GM18502 (cell line): Measurements from ENCODE around the gene TMEM267.
"Not testable (repeated sequence)": the region's sequence is repeated elsewhere in the genome, so short reads cannot be mapped to it uniquely, and the experiment has no call there.

Experiments used
- ATAC-seq: cut with Tn5 transposase; IDR thresholded peaks from one replicate; pipeline ENCODE4 v1.9.1; 2021; ENCODE audit warnings: mild to moderate bottlenecking; ENCODE audit not compliant: unreplicated experiment, poor library complexity

Gene TMEM267

DNA sequence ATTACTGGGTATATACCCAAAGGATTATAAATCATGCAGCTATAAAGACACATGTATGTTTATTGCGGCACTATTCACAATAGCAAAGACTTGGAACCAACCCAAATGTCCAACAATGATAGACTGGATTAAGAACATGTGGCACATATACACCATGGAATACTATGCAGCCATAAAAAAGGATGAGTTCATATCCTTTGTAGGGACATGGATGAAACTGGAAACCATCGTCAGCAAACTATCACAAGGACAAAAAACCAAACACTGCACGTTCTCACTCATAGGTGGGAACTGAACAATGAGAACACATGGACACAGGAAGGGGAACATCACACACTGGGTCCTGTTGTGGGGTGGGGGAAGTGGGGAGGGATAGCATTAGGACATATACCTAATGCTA lies 18.2 kb downstream of the TMEM267 start:
- not testable (repeated sequence) for ATAC-seq

DNA sequence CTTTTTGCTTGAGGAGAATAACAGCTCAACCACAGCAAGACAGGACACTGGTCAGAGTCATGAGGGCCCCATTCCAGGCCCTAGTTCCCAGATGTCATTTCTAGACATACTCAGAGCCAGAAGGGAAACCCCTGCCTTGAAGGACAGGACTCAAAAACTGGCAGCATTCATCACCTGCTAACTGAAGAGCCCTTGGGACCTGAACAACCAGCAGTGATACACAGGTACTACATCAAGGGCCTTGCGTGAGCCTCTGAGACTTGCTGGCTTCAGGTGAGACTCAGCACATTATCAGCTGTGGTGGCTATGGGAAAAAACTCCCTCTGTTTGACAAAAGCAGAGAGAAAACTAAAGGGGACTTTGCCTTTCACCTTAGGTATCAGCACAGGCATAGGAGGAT lies 22.6 kb downstream of the TMEM267 start:
- ATAC-seq = no peak

GRCh38 chr5:43456556-43456955 lies 27.1 kb downstream of the TMEM267 start:
- no peak for ATAC-seq

DNA sequence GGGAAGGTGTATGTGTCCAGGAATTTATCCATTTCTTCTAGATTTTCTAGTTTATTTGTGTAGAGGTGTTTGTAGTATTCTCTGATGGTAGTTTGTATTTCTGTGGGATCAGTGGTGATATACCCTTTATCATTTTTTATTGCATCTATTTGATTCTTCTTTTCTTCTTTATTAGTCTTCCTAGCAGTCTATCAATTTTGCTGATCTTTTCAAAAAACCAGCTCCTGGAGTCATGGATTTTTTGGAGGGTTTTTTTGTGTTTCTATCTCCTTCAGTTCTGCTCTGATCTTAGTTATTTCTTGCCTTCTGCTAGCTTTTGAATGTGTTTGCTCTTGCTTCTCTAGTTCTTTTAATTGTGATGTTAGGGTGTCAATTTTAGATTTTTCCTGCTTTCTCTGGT lies 42.1 kb downstream of the TMEM267 start:
- not testable (repeated sequence) for ATAC-seq

GRCh38 chr5:43437062-43437660 lies 46.5 kb downstream of the TMEM267 start:
- no peak for ATAC-seq

GRCh38 chr5:43433382-43433781 lies 50.3 kb downstream of the TMEM267 start:
- ATAC-seq = no peak

DNA sequence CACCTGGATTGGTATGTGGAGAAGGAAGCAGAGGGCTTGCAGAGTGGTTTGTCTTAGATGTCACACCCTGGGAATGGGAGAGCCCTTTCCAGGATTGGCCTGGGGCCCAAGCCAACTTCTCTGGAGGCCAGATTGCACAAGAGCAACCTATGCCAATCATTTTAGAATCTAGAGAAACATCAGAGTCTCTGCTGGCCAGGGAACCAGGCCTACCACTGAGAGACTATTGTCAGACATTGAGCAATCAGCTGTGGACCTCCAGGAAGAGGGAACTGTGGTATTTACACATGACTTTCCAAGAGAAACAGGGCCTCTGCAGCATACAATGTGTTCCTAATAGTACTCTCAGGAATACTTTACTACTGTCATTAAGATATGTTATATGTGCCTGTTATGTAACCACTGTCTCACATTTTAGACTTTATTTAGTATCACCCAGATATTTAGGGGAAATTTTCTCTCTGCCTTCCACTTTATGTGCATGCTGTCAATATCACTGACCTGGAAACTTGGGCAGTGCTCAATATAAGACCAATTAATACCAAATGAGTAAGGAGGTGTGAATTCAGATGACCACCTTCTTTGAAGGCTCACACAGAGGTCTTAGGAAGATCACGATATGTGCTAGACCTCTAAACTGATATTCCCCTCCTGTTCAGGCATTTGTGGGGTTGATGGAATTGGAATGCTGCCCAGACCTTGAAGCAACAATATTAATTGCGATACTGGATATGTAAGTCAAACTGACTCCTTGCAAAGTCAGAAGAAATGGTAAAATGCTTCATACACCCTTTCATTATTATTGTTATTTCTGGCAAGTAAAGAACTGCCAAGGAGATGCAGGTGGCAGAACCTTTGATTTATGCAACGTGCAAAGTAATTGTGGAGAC lies 50.9 kb downstream of the TMEM267 start:
- ATAC-seq = no peak

DNA sequence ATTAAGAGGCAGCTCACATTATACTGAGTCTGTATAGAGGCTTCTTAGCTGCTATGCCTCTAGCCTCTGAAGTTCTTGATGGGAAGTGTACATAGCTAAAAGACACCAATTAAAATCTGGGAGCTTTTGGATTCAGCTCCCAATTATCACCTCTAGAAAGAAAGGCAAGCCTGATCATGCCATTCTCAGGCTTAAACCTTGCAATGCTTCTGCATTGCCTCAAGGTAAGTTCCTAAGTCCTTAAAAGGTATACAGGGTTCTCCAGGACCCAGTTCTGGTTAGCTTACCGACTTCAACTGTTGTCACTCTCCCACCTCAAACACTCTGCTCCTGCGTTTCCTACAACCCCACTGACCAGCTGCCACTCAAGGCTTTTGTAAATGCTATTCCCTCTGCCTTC lies 54.0 kb downstream of the TMEM267 start:
- ATAC-seq = no peak

DNA sequence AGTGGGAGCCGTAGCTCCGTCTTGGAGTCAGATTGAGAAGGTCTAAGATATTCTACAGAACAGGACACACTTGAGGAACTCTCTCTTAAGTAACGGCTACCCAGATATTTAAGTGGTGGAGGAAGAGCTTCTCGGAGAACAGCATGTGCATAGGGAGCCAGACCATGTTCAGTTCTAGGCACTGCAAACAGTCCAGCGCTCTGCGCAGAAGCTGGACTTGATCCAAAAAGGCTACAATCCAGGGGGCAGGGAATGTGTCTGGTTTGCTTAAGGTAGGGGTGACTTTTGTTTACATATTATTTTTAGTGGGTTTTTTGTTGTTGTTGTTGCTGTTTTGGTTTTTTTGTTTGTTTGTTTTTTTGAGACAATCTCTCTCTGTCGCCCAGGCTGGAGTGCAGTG lies 54.6 kb downstream of the TMEM267 start:
- no peak for ATAC-seq

- ATAC-seq = no peak
These were observed 56.4 kb downstream of the TMEM267 start for GRCh38 chr5:43427306-43427705.

DNA sequence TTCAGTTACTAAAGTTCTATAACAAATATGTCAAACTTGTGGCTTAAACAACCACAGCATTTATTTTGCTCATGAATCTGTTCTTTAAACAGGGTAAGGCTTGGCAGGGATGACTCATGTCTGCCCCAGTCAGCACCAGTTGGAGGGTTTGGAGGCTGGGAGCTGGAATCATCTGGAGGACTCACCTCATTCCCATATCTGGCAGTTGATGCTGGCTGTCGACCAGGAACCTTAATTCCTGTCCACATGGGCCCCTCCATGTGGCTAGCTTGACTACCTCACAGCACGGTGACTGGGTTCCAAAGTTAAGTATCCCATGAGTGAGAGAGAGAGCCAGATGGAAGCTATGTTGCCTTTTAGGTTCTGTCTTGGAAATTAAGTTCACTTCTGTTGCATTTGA lies 57.7 kb downstream of the TMEM267 start:
- ATAC-seq = no peak

DNA sequence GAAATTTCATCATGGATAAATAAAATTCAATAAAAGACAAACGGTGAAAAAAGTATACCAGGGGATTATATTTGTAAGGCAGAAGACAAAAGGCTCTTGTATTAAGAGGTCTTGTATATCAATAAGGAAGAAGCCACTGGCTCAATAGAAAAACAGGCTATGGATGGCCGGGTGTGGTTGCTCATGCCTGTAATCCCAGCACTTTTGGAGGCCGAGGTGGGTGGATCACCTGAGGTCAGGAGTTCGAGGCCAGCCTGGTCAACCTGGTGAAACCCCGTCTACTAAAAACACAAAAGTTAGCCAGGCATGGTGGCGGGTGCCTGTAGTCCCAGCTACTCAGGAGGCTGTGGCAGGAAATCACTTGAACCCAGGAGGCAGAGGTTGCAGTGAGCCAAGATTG lies 60.6 kb downstream of the TMEM267 start:
- ATAC-seq = not testable (repeated sequence)

DNA sequence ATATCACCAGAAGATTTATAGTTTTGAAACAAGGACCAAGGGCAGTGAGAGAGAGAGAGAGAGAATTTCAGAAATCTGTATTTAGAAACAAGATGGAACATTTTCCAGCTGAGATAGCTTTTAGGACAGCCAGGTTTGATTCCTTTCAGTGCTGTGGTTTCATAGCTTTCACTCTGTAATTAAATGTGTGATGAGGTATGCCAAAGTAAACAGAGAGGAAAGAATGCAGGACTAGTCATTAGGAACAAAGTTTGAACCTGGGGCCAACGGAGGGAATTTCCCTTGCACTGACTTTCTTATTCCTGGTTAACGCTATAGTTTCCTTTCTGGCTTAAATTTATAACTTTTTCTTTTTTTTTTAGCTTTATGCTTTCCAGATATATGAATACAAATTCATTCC lies 61.5 kb downstream of the TMEM267 start:
- no peak for ATAC-seq

DNA sequence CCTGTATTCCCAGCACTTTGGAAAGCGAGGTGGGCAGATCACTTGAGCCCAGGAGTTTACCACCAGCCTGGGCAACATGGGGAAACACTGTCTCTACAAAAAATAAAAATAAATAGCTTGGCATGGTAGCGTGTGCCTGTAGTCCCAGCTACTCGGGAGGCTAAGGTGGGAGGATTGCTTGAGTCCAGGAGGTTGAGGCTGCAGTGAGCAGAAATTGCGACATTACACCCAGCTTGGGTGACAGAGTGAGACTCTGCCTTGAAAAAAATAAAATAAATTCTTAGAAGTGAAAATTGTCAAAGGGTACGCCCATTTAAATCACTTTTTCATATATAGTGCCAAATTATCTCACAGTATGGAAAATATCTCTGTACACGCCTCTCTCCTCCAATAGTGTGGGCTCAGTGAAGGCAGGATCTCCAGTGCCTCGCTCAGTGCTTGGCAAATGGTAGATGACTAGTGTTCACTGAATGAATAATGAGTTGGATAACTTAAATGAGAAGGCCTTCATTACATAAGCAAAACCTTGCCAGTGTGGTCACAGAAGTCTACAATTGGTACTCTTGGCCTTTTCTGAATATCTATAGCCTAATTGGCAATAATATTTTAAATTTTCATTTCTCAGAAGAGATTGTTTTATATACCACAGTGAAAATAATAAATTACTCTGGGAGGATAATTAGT lies 62.1 kb downstream of the TMEM267 start:
- no peak for ATAC-seq

GRCh38 chr5:43420241-43420640 lies 63.4 kb downstream of the TMEM267 start:
- no peak for ATAC-seq

- ATAC-seq = no peak
These were observed 65.1 kb downstream of the TMEM267 start for GRCh38 chr5:43418561-43418960.

DNA sequence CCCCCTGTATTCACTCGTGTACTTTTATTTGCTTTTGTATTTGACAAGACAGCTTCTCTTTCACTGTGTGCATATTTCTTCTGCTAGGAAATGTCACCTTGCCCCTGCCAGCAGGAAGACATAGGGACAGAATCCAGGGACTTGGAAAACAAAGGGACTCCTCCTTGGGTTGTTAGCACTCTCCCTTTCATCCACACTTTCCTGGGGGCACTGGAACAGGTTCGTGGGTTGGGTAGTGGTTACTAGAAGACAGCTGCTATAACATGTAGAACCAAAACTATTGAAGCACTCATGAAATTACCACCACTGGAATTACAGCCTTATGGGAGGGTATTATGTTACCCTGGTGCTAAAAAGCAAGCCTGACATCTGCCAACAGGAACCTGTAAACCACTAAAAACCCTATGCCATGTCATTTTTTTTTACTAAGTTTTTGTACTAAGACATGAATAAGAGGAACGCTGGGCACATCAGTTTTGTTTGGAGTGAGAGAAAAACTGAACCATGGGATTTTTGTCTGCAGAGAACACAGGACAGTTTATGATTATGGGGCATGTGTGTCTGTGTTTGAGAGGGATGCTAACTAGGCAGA lies 66.8 kb downstream of the TMEM267 start:
- ATAC-seq = no peak

DNA sequence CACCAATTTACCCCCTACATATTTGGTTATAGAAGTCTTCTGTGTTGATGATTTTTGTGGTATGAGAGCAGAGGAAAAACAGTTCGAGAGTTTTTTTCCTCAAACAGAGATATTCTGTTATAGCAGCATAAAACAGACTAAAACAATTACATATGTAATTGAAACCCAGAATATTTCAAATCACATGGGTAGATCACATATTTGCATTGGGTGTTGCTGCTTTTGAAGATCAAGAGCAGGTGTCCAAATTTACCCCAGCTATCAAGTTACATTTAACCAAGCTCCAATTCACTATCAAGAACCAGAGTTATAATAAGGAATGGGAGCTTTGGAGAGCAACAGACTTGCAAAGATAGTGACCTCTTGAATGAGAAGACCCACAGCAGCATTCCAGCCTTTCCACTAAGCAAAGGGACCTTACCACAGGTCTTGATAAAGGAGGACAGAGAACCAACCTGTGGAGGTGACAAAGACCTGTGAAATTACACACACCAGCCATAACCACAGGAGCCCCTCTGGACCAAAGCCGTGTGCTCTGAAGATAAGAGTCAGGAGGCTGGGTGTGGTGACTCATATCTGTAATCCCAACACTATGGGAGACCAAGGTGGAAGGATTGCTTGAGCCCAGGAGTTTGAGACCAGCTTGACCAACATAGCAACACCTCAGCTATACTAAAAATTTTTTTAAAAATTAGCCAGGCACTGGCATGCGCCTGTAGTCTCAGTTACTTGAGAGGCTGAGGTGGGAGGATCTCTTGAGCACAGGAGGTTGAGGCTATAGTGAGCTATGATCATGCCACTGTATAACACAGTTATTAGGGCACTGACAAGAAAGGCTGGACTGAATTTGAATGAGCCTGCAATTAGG lies 67.5 kb downstream of the TMEM267 start:
- no peak for ATAC-seq

DNA sequence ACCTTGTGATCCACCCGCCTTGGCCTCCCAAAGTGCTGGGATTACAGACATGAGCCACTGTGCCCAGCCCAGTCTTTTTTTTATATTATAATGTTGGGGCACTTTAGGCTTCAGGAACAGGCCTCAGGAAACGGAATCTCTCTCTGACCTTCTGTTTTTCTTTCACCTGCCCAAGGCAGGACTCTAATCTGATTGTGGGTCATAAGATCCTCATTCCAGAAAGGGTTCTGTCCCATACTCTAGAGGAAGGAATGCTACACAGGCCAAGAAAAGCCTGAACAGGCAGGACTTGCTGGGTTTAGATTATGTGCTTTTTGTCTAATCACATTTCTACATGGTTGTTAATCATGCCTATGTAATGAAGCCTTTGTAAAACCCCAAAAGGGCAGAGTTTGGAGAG lies 69.7 kb downstream of the TMEM267 start:
- no peak for ATAC-seq

GRCh38 chr5:43412644-43413043 lies 71.0 kb downstream of the TMEM267 start:
- ATAC-seq = no peak
